GM12891 (cell line): ENCODE results near the gene DCANP1.

Source experiments
- PAX5 ChIP-seq: IDR thresholded peaks from 2 replicates; pipeline ENCODE4 v1.6.1; 2011; ENCODE audit warnings: low read length, moderate library complexity, mild to moderate bottlenecking; ENCODE audit not compliant: insufficient read depth, severe bottlenecking
- POLR2A ChIP-seq: IDR thresholded peaks from 2 replicates; pipeline ENCODE4 v1.6.1; 2011; ENCODE audit warnings: low read depth, low read length, control low read depth
- POLR2AphosphoS5 ChIP-seq: IDR thresholded peaks from 2 replicates; pipeline ENCODE4 v1.6.1; 2011; ENCODE audit warnings: low read depth, low read length, control low read depth
- POU2F2 ChIP-seq: IDR thresholded peaks from 2 replicates; pipeline ENCODE4 v1.6.1; 2011; ENCODE audit warnings: low read depth, mild to moderate bottlenecking, control low read depth, low read length, moderate library complexity
- SPI1 ChIP-seq: IDR thresholded peaks from 2 replicates; pipeline ENCODE4 v1.6.1; 2011; ENCODE audit warnings: low read depth, low read length, control low read depth

DNA sequence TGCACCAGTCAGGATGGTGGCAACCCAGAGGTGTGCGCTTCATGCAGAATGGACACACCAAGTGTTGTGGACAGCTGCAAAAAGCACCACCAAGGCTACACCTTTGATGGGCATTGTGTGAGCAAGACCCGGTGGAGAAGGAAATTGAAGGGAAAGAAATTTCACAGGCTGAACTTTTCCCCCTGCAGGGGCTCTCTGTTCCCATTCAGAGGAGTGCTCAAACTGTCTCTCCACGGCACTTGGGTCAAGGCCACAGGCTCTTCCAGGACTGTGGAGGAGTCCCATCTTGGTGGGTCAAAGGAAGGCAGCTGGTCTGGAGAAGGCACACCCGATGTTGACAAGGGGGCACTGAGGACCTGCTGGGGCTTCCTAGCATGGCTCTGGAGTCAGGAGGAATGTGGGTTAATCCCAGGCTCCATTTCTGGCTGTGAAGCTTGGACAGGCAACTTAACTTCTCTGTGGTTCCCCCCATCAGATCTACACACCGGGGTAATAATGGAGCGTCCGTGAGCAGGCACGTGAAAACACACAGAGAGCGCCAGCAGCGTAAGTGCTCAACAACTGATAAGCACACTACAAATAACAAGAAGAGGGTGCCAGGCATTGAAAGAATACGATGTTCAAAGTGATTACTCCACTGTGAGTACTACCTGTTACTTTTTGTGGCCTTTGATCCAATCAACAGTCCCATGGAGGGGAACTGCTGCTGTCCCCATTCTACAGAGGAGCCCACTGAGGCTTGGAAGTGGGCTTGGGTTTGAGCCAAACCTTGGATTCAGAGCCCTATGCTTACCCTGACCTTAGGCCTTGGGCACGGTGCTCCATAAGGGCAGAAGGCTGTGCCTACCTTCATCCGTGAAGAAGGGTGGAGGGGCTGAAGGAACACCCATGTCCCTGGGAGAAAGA lies 39.2 kb upstream of the DCANP1 start:
- no peak for TF ChIP-seq POLR2A
- no peak for TF ChIP-seq PAX5
- no peak for TF ChIP-seq POLR2AphosphoS5
- TF ChIP-seq SPI1 = no peak
- TF ChIP-seq POU2F2 = no peak
